HCT116 (cell line): ENCODE measurements around the gene HSPA12B.

Source experiments
- CEBPB ChIP-seq: IDR thresholded peaks from 2 replicates; pipeline ENCODE4 v1.6.1; 2012; ENCODE audit warnings: low read depth
- CTCF ChIP-seq, 3 experiments: fragments of 200-600 bp in 1 of 3; sonication (generic) in 1 of 3; IDR thresholded peaks in 2 of 3; conservative IDR thresholded peaks in 1 of 3; 2 replicates each; pipeline ENCODE4 v1.5.1; 2012 to 2017; ENCODE audit warnings: low read depth in 2 of 3, low read length in 2 of 3, antibody characterized with exemption in 1 of 3, borderline replicate concordance in 1 of 3, control low read depth in 1 of 3, mild to moderate bottlenecking in 1 of 3, mixed read lengths in 1 of 3, mixed run types in 1 of 3, moderate library complexity in 1 of 3; ENCODE audit not compliant: insufficient read depth in 1 of 3
- EGR1 ChIP-seq: IDR thresholded peaks from 2 replicates; pipeline ENCODE4 v1.6.1; 2012; ENCODE audit warnings: low read depth
- EZH2 ChIP-seq: fragments of 200-600 bp; sonication (generic); IDR thresholded peaks from 2 replicates; pipeline ENCODE4 v1.6.1; 2017; ENCODE audit warnings: antibody characterized with exemption, mixed run types
- POLR2A ChIP-seq: IDR thresholded peaks from 2 replicates; pipeline ENCODE4 v1.7.0; 2011; ENCODE audit warnings: borderline replicate concordance; ENCODE audit not compliant: insufficient read depth, insufficient read length; ENCODE audit errors: extremely low read depth
- POLR2AphosphoS5 ChIP-seq: IDR thresholded peaks from 2 replicates; pipeline ENCODE4 v1.6.1; 2011; ENCODE audit warnings: mild to moderate bottlenecking, low read depth, low read length, moderate library complexity
- RAD21 ChIP-seq: IDR thresholded peaks from 2 replicates; pipeline ENCODE4 v1.6.1; 2012; ENCODE audit warnings: low read depth, mild to moderate bottlenecking
- TCF7L2 ChIP-seq: IDR thresholded peaks from 2 replicates; pipeline ENCODE4 v1.7.0; 2011; ENCODE audit warnings: borderline replicate concordance, inconsistent platforms; ENCODE audit not compliant: insufficient read depth, insufficient read length; ENCODE audit errors: extremely low read depth
- ZNF274 ChIP-seq: fragments of 200-500 bp; sonication (Bioruptor generic); IDR thresholded peaks from 2 replicates; pipeline ENCODE4 v1.6.1; 2014; ENCODE audit warnings: mild to moderate bottlenecking, low read depth, low read length, inconsistent platforms
- TF ChIP-seq, protein P1 (sequence below): IDR thresholded peaks from 2 replicates; pipeline ENCODE4 v1.6.1; 2012

DNA sequence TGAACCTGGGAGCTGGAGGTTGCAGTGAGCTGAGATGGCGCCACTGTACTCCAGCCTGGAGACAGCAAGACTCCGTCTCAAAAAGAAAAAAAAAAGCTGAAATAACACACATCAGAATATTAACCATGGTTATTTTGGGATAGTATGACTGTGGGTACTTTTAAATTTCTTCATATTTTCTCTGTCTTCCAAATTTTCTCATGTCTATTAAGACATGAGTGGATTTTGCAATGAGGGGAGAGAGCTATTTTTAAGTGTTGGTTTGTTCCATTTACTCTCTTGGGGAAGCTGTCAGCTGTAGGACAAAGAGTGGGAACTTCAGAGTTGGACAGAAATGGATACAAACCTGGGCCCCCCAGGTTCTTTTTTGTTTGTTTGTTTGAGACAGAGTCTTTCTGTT is 24.8 kb downstream of the HSPA12B start:
- no peak for TF ChIP-seq CTCF (IDR thresholded peaks at IDR 0.05 in 2 of 3, conservative IDR thresholded peaks at IDR 0.05 in 1 of 3; ENCODE audit: borderline replicate concordance in 1 of 3, insufficient read depth in 1 of 3, low read depth in 2 of 3, low read length in 2 of 3)
- TF ChIP-seq RAD21 = no peak
- no peak for TF ChIP-seq TCF7L2
- TF ChIP-seq EZH2 = no peak
- TF ChIP-seq, protein P1, sequence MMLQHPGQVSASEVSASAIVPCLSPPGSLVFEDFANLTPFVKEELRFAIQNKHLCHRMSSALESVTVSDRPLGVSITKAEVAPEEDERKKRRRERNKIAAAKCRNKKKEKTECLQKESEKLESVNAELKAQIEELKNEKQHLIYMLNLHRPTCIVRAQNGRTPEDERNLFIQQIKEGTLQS = no peak
- no peak for TF ChIP-seq POLR2A
- no peak for TF ChIP-seq ZNF274
- no peak for TF ChIP-seq EGR1
- TF ChIP-seq POLR2AphosphoS5 = no peak
- TF ChIP-seq CEBPB = no peak
